Neural progenitor cell (in vitro differentiated cells): ENCODE measurements around the gene SPRING1. TPM values are rescaled to one million over a fixed set of nuclear protein-coding genes. Genes with fewer than 3 reads are reported as not detected.

Experiments used
- DNase-seq: peaks from one replicate; pipeline ENCODE4 v3.0.0-alpha.2; 2016; ENCODE audit warnings: low spot score
- H2AFZ ChIP-seq: fragments of 200-600 bp; sonication (generic); replicated peaks from 2 replicates; pipeline ENCODE4 v1.6.1; 2016; ENCODE audit warnings: antibody characterized with exemption
- H3F3A ChIP-seq: fragments of 200-600 bp; sonication (generic); 2 replicates; pipeline ENCODE4 v1.6.1; 2016; ENCODE audit warnings: antibody characterized with exemption, low read depth
- H3K27ac ChIP-seq: fragments of 200-600 bp; sonication (generic); 2 replicates; pipeline ENCODE4 v1.5.1; 2016; ENCODE audit warnings: mild to moderate bottlenecking
- H3K27me3 ChIP-seq: fragments of 200-600 bp; sonication (generic); 2 replicates; pipeline ENCODE4 v1.6.1; 2016; ENCODE audit warnings: mild to moderate bottlenecking, moderate library complexity
- H3K36me3 ChIP-seq: fragments of 200-600 bp; sonication (generic); 2 replicates; pipeline ENCODE4 v1.5.1; 2016
- H3K4me1 ChIP-seq: fragments of 200-600 bp; sonication (generic); 2 replicates; pipeline ENCODE4 v1.6.1; 2016; ENCODE audit warnings: mixed run types
- H3K4me2 ChIP-seq: fragments of 200-600 bp; sonication (generic); 2 replicates; pipeline ENCODE4 v1.6.1; 2016
- H3K4me3 ChIP-seq: fragments of 200-600 bp; sonication (generic); 2 replicates; pipeline ENCODE4 v1.5.1; 2016
- H3K79me2 ChIP-seq: fragments of 200-600 bp; sonication (generic); 2 replicates; pipeline ENCODE4 v1.6.1; 2016; ENCODE audit warnings: low read depth
- H3K9ac ChIP-seq: fragments of 200-600 bp; sonication (generic); 2 replicates; pipeline ENCODE4 v1.6.1; 2016
- H3K9me3 ChIP-seq: fragments of 200-600 bp; sonication (generic); 2 replicates; pipeline ENCODE4 v1.5.1; 2016; ENCODE audit warnings: low read depth
- H4K20me1 ChIP-seq: fragments of 200-600 bp; sonication (generic); 2 replicates; pipeline ENCODE4 v1.6.1; 2016; ENCODE audit warnings: low read depth
- H3K27ac Mint-ChIP-seq: 3 replicates; pipeline ENCODE4 v1.8.0; 2021; ENCODE audit warnings: mixed read lengths
- H3K27me3 Mint-ChIP-seq: 2 replicates; pipeline ENCODE4 v1.8.0; 2022; ENCODE audit warnings: low read depth, mild to moderate bottlenecking, inconsistent platforms, moderate library complexity, mixed read lengths; ENCODE audit not compliant: insufficient read depth
- H3K36me3 Mint-ChIP-seq: 3 replicates; pipeline ENCODE4 v1.8.0; 2021; ENCODE audit warnings: mixed read lengths
- H3K4me1 Mint-ChIP-seq: 3 replicates; pipeline ENCODE4 v1.8.0; 2021; ENCODE audit warnings: mixed read lengths
- H3K4me3 Mint-ChIP-seq: 3 replicates; pipeline ENCODE4 v1.8.0; 2021; ENCODE audit warnings: mild to moderate bottlenecking, moderate library complexity, mixed read lengths
- H3K9me3 Mint-ChIP-seq: 3 replicates; pipeline ENCODE4 v1.8.0; 2020; ENCODE audit warnings: mixed read lengths
- CTCF ChIP-seq: fragments of 200-600 bp; sonication (generic); IDR thresholded peaks from 2 replicates; pipeline ENCODE4 v1.5.1; 2017; ENCODE audit warnings: antibody characterized with exemption, mild to moderate bottlenecking
- EZH2 ChIP-seq: fragments of 200-600 bp; sonication (generic); IDR thresholded peaks from 2 replicates; pipeline ENCODE4 v1.6.1; 2017; ENCODE audit warnings: antibody characterized with exemption, mild to moderate bottlenecking, moderate library complexity
- EZH2phosphoT487 ChIP-seq: fragments of 200-600 bp; sonication (generic); IDR thresholded peaks from 2 replicates; pipeline ENCODE4 v1.6.1; 2017; ENCODE audit warnings: antibody characterized with exemption
- total RNA-seq: library from RNA; depleted of rRNA; stranded (reverse); fragments of >200 nt; gene quantifications from 2 replicates; pipeline ENCODE4 v1.2.3, GENCODE V29; 2015; ENCODE audit warnings: low replicate concordance

SPRING1 gene
- total RNA-seq, 1 donor from 2014 or later, result 40.4 TPM

- H3F3A ChIP-seq, result no peaks in the 10 kb centered on the region
Observed at GRCh38 chr12:116698116-116698515, 39.8 kb downstream of the SPRING1 start.

GRCh38 chr12:116697716-116698115 lies 40.2 kb downstream of the SPRING1 start:
- H3K79me2 ChIP-seq, result no peaks in the 10 kb centered on the region
- peaks cover 6% of the 10 kb centered on the region for H3K27me3 ChIP-seq
- Mint-ChIP-seq H3K4me1 (peaks cover 28% of the 10 kb centered on the region), H3K4me3 (no peak overlapping the region), H3K9me3 (no peaks in the 10 kb centered on the region), H3K27ac (peak overlapping the region; percentile 27), H3K36me3 (no peaks in the 10 kb centered on the region), H3K27me3 (peaks cover 30% of the 10 kb centered on the region)
- H3K4me1 ChIP-seq, result peaks cover 24% of the 10 kb centered on the region
- no peaks in the 10 kb centered on the region for H3K36me3 ChIP-seq
- H3F3A ChIP-seq, result no peaks in the 10 kb centered on the region
- no peak overlapping the region for H3K27ac ChIP-seq
- no peak overlapping the region for H3K4me2 ChIP-seq
- H3K9me3 ChIP-seq, result no peaks in the 10 kb centered on the region
- no peak for TF ChIP-seq EZH2
- TF ChIP-seq EZH2phosphoT487, result no peak
- TF ChIP-seq CTCF, result no peak
- H2AFZ ChIP-seq, result no peak overlapping the region
- no peak overlapping the region for H3K4me3 ChIP-seq
- no peaks in the 10 kb centered on the region for H4K20me1 ChIP-seq
- no peak for DNase-seq
- no peak overlapping the region for H3K9ac ChIP-seq

More at GRCh38 chr12:116698116-116698515, 39.8 kb downstream of the SPRING1 start:
- H3K27ac ChIP-seq, result no peak overlapping the region
- H4K20me1 ChIP-seq, result no peaks in the 10 kb centered on the region
- H3K4me3 Mint-ChIP-seq, result no peak overlapping the region
- H3K27me3 Mint-ChIP-seq, result peaks cover 26% of the 10 kb centered on the region
- peaks cover 6% of the 10 kb centered on the region for H3K27me3 ChIP-seq
- peaks cover 20% of the 10 kb centered on the region for H3K4me1 ChIP-seq
- peaks cover 25% of the 10 kb centered on the region for H3K4me1 Mint-ChIP-seq
- no peak for DNase-seq
- no peak overlapping the region for H2AFZ ChIP-seq
- H3K79me2 ChIP-seq, result no peaks in the 10 kb centered on the region
- no peak overlapping the region for H3K4me2 ChIP-seq
- no peaks in the 10 kb centered on the region for H3K36me3 Mint-ChIP-seq
- no peak for TF ChIP-seq CTCF
- no peak for TF ChIP-seq EZH2
- TF ChIP-seq EZH2phosphoT487, result no peak
- no peaks in the 10 kb centered on the region for H3K9me3 Mint-ChIP-seq
- no peaks in the 10 kb centered on the region for H3K36me3 ChIP-seq
- no peak overlapping the region for H3K4me3 ChIP-seq
- no peak overlapping the region for H3K27ac Mint-ChIP-seq
- no peak overlapping the region for H3K9ac ChIP-seq
- H3K9me3 ChIP-seq, result no peaks in the 10 kb centered on the region

- Histone ChIP-seq H3K27ac (no peak overlapping the region), H3K4me3 (no peak overlapping the region), H2AFZ (no peak overlapping the region), H3K9me3 (no peaks in the 10 kb centered on the region), H3K4me2 (no peak overlapping the region), H3K36me3 (no peaks in the 10 kb centered on the region), H4K20me1 (no peaks in the 10 kb centered on the region), H3K79me2 (no peaks in the 10 kb centered on the region), H3K27me3 (peaks cover 6% of the 10 kb centered on the region), H3F3A (no peaks in the 10 kb centered on the region), H3K4me1 (peaks cover 26% of the 10 kb centered on the region), H3K9ac (no peak overlapping the region)
- Mint-ChIP-seq H3K27ac (no peak overlapping the region), H3K4me1 (peaks cover 28% of the 10 kb centered on the region), H3K9me3 (no peaks in the 10 kb centered on the region), H3K36me3 (no peaks in the 10 kb centered on the region), H3K27me3 (peaks cover 29% of the 10 kb centered on the region), H3K4me3 (no peak overlapping the region)
- TF ChIP-seq CTCF (peak; percentile 64), EZH2phosphoT487 (no peak)
- peak; percentile 84 for DNase-seq
Observed at GRCh38 chr12:116697305-116697704, 40.6 kb downstream of the SPRING1 start.

- Histone ChIP-seq H3K27me3 (peaks cover 6% of the 10 kb centered on the region), H3K4me2 (no peak overlapping the region), H3K4me3 (no peak overlapping the region), H3K27ac (no peak overlapping the region), H3K9me3 (no peaks in the 10 kb centered on the region), H3F3A (peaks cover 3% of the 10 kb centered on the region), H3K4me1 (peaks cover 28% of the 10 kb centered on the region), H3K9ac (no peak overlapping the region), H3K36me3 (no peaks in the 10 kb centered on the region), H3K79me2 (no peaks in the 10 kb centered on the region), H4K20me1 (no peaks in the 10 kb centered on the region), H2AFZ (no peak overlapping the region)
- DNase-seq, result no peak
- Mint-ChIP-seq H3K27ac (no peak overlapping the region), H3K9me3 (no peaks in the 10 kb centered on the region), H3K4me1 (peaks cover 31% of the 10 kb centered on the region), H3K36me3 (no peaks in the 10 kb centered on the region), H3K27me3 (peaks cover 32% of the 10 kb centered on the region), H3K4me3 (no peak overlapping the region)
- TF ChIP-seq EZH2 (no peak), EZH2phosphoT487 (no peak), CTCF (no peak)
Observed at GRCh38 chr12:116695464-116695725, 42.5 kb downstream of the SPRING1 start.
